Fibroblast of pulmonary artery (primary cell): ENCODE results near the gene CENPW.
A peak's percentile ranks its signal among the peaks of the same experiment; 100 is the strongest.

Experiments
- DNase-seq: peaks from one replicate; pipeline ENCODE4 v3.0.0-alpha.2; 2010; ENCODE audit warnings: low read depth
- H3K4me3 ChIP-seq: replicated peaks from 2 replicates; pipeline ENCODE4 v1.5.1; 2011; ENCODE audit warnings: low read depth, mild to moderate bottlenecking, control low read depth, low read length, moderate library complexity
- CTCF ChIP-seq: IDR thresholded peaks from 2 replicates; pipeline ENCODE4 v1.5.1; 2011; ENCODE audit warnings: mild to moderate bottlenecking, control low read depth, low read length, inconsistent platforms; ENCODE audit errors: missing control alignments

The CENPW gene

DNA sequence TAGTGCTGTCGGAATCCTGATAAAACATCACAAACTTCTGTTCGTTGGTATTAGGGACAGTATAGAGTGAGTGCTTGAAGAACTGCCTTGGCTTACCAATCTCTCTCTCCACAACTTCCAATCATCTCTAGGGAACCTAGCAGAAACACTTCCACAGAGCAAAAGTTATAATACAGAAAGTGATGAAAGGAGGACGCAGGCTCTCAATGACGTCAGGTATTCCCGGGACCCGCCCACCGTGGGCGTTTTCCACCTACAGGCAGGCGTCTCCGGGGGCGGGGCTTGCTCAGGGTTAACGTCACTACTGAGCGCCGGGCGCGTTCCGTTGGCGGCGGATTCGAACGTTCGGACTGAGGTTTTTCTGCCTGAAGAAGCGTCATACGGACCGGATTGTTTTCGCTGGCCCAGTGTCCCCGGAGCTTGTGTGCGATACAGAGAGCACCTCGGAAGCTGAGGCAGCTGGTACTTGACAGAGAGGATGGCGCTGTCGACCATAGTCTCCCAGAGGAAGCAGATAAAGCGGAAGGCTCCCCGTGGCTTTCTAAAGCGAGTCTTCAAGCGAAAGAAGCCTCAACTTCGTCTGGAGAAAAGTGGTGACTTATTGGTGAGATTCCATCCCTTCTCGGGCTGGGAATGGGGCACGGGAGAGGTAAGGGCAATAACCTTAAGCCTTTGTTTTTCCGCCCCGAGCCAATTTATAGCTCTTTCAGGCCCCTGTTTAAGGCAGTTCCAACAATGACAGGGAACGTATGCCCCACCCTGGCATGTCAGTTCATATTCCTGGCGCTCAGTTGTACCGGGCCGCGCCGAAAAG, at the start of gene CENPW:
Gene CENPW, plus strand, starts transcription at position 320 of the 814 bp plus-strand sequence. Its CDS starts 159 bp downstream, at position 479.
- peak within 1 kb of the TSS; percentile 87 for H3K4me3 ChIP-seq
- peak; percentile 81 for DNase-seq
- TF ChIP-seq CTCF: no peak

- DNase-seq: no peak
- TF ChIP-seq CTCF: no peak
- H3K4me3 ChIP-seq: no peak overlapping the region
Observed at GRCh38 chr6:126293891-126294524, 45.9 kb upstream of the CENPW start.

GRCh38 chr6:126300126-126300525, 39.8 kb upstream of the CENPW start:
- no peak overlapping the region for H3K4me3 ChIP-seq
- no peak for TF ChIP-seq CTCF
- DNase-seq: no peak

DNA sequence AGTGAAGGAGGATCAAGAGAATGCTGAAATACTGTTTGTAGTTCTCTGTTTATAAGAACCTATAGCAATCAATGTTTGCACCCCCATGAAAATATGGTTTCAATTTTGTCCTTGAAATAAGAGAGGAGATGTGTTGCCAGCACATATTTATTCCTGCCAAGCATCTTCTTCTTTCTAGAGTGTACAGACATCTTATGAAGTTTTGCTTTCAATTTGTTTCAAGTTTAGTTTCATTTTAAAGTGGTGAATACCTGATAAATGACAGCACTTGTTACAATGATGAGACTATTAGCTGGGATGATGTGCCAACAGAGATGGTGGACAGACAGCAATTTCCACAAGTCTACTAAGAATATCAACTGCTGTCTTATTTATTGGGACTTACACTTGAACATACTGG, 39.2 kb upstream of the CENPW start:
- no peak for DNase-seq
- TF ChIP-seq CTCF: no peak
- H3K4me3 ChIP-seq: no peak overlapping the region

DNA sequence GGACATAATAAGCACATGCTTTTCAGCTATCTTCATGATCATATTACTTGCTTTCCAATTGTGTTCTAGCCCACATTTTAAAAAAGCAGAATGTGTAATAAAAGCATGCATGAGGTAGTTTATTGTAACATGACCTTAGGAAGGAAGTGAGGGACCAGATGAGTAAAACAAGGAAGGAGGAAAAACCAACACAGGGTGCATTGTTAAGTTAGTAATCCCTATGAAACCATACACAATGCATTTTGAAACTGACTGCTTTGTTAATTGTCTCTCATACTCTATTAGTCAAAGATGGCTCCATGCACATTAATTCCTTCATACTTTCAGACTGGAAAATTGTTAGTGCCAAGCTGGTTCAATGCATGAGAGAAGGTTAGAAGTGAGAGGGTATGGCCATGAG, 37.7 kb upstream of the CENPW start:
- TF ChIP-seq CTCF: no peak
- no peak overlapping the region for H3K4me3 ChIP-seq
- peak; percentile 23 for DNase-seq

DNA sequence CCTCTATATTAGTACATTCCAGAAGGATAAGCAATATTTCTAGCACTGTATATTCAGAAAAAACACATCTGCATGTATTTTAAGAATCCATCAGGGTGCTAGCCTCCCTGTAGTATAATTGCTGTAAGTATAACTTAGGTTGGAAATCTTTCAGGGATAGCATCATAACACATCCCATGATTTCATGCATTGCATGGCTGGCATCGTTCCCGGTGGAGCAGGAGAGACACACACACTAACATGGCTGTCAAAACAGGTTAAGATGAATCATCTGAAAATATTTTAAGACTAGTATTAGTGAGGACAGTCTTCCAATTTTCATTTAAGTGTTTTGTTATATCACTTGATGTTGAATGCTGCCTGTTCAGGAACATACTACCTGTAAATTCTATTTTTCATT, 32.1 kb upstream of the CENPW start:
- H3K4me3 ChIP-seq: no peak overlapping the region
- TF ChIP-seq CTCF: no peak
- peak; percentile 82 for DNase-seq

GRCh38 chr6:126308362-126308761, 31.6 kb upstream of the CENPW start:
- H3K4me3 ChIP-seq: no peak overlapping the region
- TF ChIP-seq CTCF: no peak
- DNase-seq: no peak
